NT2/D1 (cell line): Measurements from ENCODE around the gene GPR89B.

ENCODE experiments used
- DNase-seq: peaks from one replicate; pipeline ENCODE4 v3.0.0-alpha.2; 2011; ENCODE audit warnings: low read depth, low spot score
- H3K27me3 ChIP-seq: 2 replicates; pipeline ENCODE4 v1.6.0; 2011; ENCODE audit warnings: mild to moderate bottlenecking; ENCODE audit not compliant: insufficient read length, insufficient read depth
- H3K36me3 ChIP-seq: 2 replicates; pipeline ENCODE4 v1.6.1; 2011; ENCODE audit warnings: mild to moderate bottlenecking, low read length, mixed read lengths; ENCODE audit not compliant: insufficient read depth, insufficient read length
- H3K4me1 ChIP-seq: 2 replicates; pipeline ENCODE4 v1.5.1; 2011; ENCODE audit not compliant: insufficient read depth, insufficient read length
- H3K4me3 ChIP-seq: 2 replicates; pipeline ENCODE4 v1.5.1; 2011; ENCODE audit warnings: low read depth; ENCODE audit not compliant: insufficient read length
- H3K9ac ChIP-seq: 2 replicates; pipeline ENCODE4 v1.6.0; 2011; ENCODE audit warnings: low read depth; ENCODE audit not compliant: insufficient read length
- H3K9me3 ChIP-seq: 2 replicates; pipeline ENCODE4 v1.5.1; 2011; ENCODE audit warnings: mild to moderate bottlenecking, low read length; ENCODE audit not compliant: insufficient read depth
- SUZ12 ChIP-seq: IDR thresholded peaks from 2 replicates; pipeline ENCODE4 v1.6.1; 2011; ENCODE audit not compliant: insufficient read length, insufficient read depth; ENCODE audit errors: extremely low read depth
- YY1 ChIP-seq: IDR thresholded peaks from 2 replicates; pipeline ENCODE4 v1.6.1; 2011; ENCODE audit not compliant: insufficient read length, insufficient read depth
- ZNF274 ChIP-seq: IDR thresholded peaks from 2 replicates; pipeline ENCODE4 v1.6.1; 2011; ENCODE audit warnings: mild to moderate bottlenecking, low read depth, low read length

The GPR89B gene

GRCh38 chr1:147895123-147895522 is 33.1 kb upstream of the GPR89B start:
- DNase-seq, result no peak
- Histone ChIP-seq H3K4me3 (no peak overlapping the region), H3K9me3 (no peaks in the 10 kb centered on the region), H3K4me1 (peaks cover 11% of the 10 kb centered on the region), H3K36me3 (no peaks in the 10 kb centered on the region), H3K27me3 (no peaks in the 10 kb centered on the region), H3K9ac (no peak overlapping the region)
- TF ChIP-seq YY1 (no peak), ZNF274 (no peak), SUZ12 (no peak)

GRCh38 chr1:147897029-147897752 is 31.0 kb upstream of the GPR89B start:
- DNase-seq, result no peak
- no peaks in the 10 kb centered on the region for H3K9me3 ChIP-seq

GRCh38 chr1:147897789-147898188 is 30.4 kb upstream of the GPR89B start:
- Histone ChIP-seq H3K27me3 (no peaks in the 10 kb centered on the region), H3K4me3 (no peak overlapping the region), H3K9ac (no peak overlapping the region), H3K36me3 (no peaks in the 10 kb centered on the region), H3K4me1 (peaks cover 9% of the 10 kb centered on the region), H3K9me3 (no peaks in the 10 kb centered on the region)
- no peak for TF ChIP-seq ZNF274
- no peak for TF ChIP-seq YY1
- TF ChIP-seq SUZ12, result no peak
- no peak for DNase-seq

More at GRCh38 chr1:147897029-147897752, 31.0 kb upstream of the GPR89B start:
- Histone ChIP-seq H3K4me1 (peaks cover 8% of the 10 kb centered on the region), H3K27me3 (no peaks in the 10 kb centered on the region), H3K9ac (no peak overlapping the region), H3K36me3 (no peaks in the 10 kb centered on the region), H3K4me3 (no peak overlapping the region)
- no peak for TF ChIP-seq SUZ12
- no peak for TF ChIP-seq YY1
- TF ChIP-seq ZNF274, result no peak

- DNase-seq, result no peak
- no peak for TF ChIP-seq ZNF274
- no peak for TF ChIP-seq YY1
- no peak for TF ChIP-seq SUZ12
- Histone ChIP-seq H3K9me3 (no peaks in the 10 kb centered on the region), H3K4me3 (no peak within 1 kb of the TSS), H3K27me3 (no peaks in the 10 kb centered on the region), H3K9ac (no peak within 1 kb of the TSS), H3K36me3 (no peaks in the 10 kb centered on the region), H3K4me1 (peaks cover 3% of the 10 kb centered on the region)
Measured at GRCh38 chr1:147902253-147902845, 25.9 kb upstream of the GPR89B start, which contains the start of gene GJA8. TSS of gene GJA8 (plus strand) at chr1:147902795. CDS start at chr1:147907956, 5,161 bp downstream.

GRCh38 chr1:147904726-147905125 is 23.5 kb upstream of the GPR89B start:
- H3K9ac ChIP-seq, result no peak overlapping the region
- no peak for DNase-seq
- peaks cover 2% of the 10 kb centered on the region for H3K4me1 ChIP-seq
- H3K9me3 ChIP-seq, result no peaks in the 10 kb centered on the region
- no peaks in the 10 kb centered on the region for H3K36me3 ChIP-seq
- H3K4me3 ChIP-seq, result no peak overlapping the region
- TF ChIP-seq YY1 (no peak), SUZ12 (no peak), ZNF274 (no peak)
- H3K27me3 ChIP-seq, result no peaks in the 10 kb centered on the region

GRCh38 chr1:147907786-147908509 is 20.3 kb upstream of the GPR89B start:
- no peak overlapping the region for H3K4me3 ChIP-seq
- TF ChIP-seq YY1 (no peak), ZNF274 (no peak), SUZ12 (no peak)
- no peaks in the 10 kb centered on the region for H3K4me1 ChIP-seq
- no peak for DNase-seq
- no peaks in the 10 kb centered on the region for H3K36me3 ChIP-seq
- no peaks in the 10 kb centered on the region for H3K27me3 ChIP-seq
- H3K9me3 ChIP-seq, result no peaks in the 10 kb centered on the region
- H3K9ac ChIP-seq, result no peak overlapping the region

- no peak for DNase-seq
- Histone ChIP-seq H3K4me3 (no peak overlapping the region), H3K9me3 (no peaks in the 10 kb centered on the region), H3K4me1 (no peaks in the 10 kb centered on the region), H3K36me3 (no peaks in the 10 kb centered on the region), H3K9ac (no peak overlapping the region), H3K27me3 (no peaks in the 10 kb centered on the region)
- TF ChIP-seq YY1, result no peak
- no peak for TF ChIP-seq SUZ12
- no peak for TF ChIP-seq ZNF274
Measured at GRCh38 chr1:147912553-147912952, 15.7 kb upstream of the GPR89B start.
